Chondrocyte (in vitro differentiated cells): ENCODE results near the gene SIT1. TPM values are rescaled to one million over a fixed set of nuclear protein-coding genes. Genes with fewer than 3 reads are reported as not detected.
"Not testable (repeated sequence)": the region's sequence is repeated elsewhere in the genome, so short reads cannot be mapped to it uniquely, and the experiment has no call there.

Experiments used
- DNase-seq: peaks from one replicate; pipeline ENCODE4 v3.0.0; 2021; ENCODE audit warnings: mixed read lengths, low spot score
- H3K27ac Mint-ChIP-seq: one replicate; pipeline ENCODE4 v1.8.0; 2021; ENCODE audit warnings: mild to moderate bottlenecking, moderate library complexity, mixed read lengths; ENCODE audit not compliant: unreplicated experiment
- H3K27me3 Mint-ChIP-seq: 2 replicates; pipeline ENCODE4 v1.8.0; 2021; ENCODE audit warnings: low read depth, mixed read lengths
- H3K36me3 Mint-ChIP-seq: 2 replicates; pipeline ENCODE4 v1.8.0; 2021; ENCODE audit warnings: low read depth, mixed read lengths
- H3K4me1 Mint-ChIP-seq: 2 replicates; pipeline ENCODE4 v1.8.0; 2021; ENCODE audit warnings: low read depth, mild to moderate bottlenecking, mixed read lengths
- H3K4me3 Mint-ChIP-seq: one replicate; pipeline ENCODE4 v1.8.0; 2021; ENCODE audit warnings: mild to moderate bottlenecking, moderate library complexity, mixed read lengths; ENCODE audit not compliant: unreplicated experiment
- H3K9me3 Mint-ChIP-seq: 2 replicates; pipeline ENCODE4 v1.8.0; 2021; ENCODE audit warnings: low read depth, mixed read lengths
- total RNA-seq: library from RNA; stranded (reverse); gene quantifications from 3 replicates; pipeline ENCODE4 v1.2.1, GENCODE V29; 2021
- TF ChIP-seq, protein P1 (sequence below): fragments of 200-600 bp; sonication (generic); IDR thresholded peaks from 2 replicates; pipeline ENCODE4 v1.5.0; 2021; ENCODE audit warnings: antibody characterized with exemption, mild to moderate bottlenecking, moderate library complexity

Gene SIT1
- total RNA-seq, 1 donor from 2014 or later: not detected

DNA sequence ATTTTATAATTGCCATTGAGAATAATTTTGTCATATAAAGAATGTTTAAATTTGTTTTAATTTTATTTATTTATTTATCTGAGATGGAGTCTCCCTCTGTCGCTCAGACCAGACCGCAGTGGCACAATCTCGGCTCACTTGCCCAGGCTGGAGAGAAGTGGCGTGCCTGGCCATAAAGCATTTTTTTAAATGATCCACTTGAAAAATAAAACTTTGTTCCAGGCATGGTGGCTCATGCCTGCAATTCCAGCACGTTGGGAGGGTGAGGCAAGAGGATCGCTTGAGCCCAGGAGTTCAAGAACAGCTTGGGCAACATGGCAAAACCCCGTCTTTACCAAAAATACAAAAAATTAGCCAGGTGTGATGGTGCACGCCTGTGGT lies 2.1 kb upstream of the SIT1 start:
- Mint-ChIP-seq H3K36me3 (no peaks in the 10 kb centered on the region), H3K9me3 (no peaks in the 10 kb centered on the region), H3K4me1 (peaks cover 20% of the 10 kb centered on the region), H3K4me3 (no peak overlapping the region), H3K27me3 (no peaks in the 10 kb centered on the region), H3K27ac (no peak overlapping the region)
- TF ChIP-seq, protein P1, sequence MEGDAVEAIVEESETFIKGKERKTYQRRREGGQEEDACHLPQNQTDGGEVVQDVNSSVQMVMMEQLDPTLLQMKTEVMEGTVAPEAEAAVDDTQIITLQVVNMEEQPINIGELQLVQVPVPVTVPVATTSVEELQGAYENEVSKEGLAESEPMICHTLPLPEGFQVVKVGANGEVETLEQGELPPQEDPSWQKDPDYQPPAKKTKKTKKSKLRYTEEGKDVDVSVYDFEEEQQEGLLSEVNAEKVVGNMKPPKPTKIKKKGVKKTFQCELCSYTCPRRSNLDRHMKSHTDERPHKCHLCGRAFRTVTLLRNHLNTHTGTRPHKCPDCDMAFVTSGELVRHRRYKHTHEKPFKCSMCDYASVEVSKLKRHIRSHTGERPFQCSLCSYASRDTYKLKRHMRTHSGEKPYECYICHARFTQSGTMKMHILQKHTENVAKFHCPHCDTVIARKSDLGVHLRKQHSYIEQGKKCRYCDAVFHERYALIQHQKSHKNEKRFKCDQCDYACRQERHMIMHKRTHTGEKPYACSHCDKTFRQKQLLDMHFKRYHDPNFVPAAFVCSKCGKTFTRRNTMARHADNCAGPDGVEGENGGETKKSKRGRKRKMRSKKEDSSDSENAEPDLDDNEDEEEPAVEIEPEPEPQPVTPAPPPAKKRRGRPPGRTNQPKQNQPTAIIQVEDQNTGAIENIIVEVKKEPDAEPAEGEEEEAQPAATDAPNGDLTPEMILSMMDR: no peak
- peak; percentile 4 for DNase-seq

DNA sequence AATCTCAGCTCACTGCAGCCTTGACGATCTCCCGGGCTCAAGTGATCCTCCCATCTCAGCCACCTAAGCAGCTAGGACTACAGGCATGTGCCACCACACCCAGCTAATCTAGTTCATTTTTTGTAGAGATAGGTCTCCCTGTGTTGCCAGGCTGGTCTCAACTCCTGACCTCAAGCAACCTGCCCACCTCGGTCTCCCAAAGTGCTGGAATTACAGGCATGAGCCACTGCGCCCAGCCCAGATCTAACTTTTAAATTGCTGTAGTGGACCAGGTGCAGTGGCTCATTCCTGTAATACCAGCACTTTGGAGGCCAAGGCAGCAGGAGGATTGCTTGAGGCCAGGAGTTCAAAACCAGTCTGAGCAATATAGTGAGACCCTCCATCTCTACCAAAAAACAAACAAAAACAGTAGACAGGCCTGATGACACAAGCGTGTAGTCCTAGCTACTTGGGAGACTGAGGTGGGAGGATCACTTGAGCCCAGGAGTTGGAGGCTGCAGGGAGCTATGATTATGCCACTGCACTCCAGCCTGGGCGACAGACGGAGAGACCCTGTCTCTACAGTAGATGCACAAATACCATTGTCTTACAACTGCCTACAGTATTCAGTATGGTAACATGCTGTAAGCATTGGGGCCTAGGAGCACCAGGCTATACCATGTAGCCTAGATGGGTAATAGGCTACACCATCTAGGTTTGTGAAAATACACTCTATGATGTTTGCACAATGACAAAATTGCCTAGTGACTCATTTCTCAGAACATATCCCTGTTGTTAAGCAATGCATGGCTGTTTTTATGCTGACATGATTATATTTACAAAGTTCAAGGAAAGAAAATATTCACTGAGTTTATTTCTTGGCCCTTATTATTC lies 1.5 kb upstream of the SIT1 start:
- no peaks in the 10 kb centered on the region for H3K27me3 Mint-ChIP-seq
- TF ChIP-seq, protein P1: no peak
- no peak overlapping the region for H3K4me3 Mint-ChIP-seq
- no peaks in the 10 kb centered on the region for H3K9me3 Mint-ChIP-seq
- H3K4me1 Mint-ChIP-seq: peaks cover 19% of the 10 kb centered on the region
- DNase-seq: peak; percentile 9
- H3K36me3 Mint-ChIP-seq: no peaks in the 10 kb centered on the region
- H3K27ac Mint-ChIP-seq: no peak overlapping the region

DNA sequence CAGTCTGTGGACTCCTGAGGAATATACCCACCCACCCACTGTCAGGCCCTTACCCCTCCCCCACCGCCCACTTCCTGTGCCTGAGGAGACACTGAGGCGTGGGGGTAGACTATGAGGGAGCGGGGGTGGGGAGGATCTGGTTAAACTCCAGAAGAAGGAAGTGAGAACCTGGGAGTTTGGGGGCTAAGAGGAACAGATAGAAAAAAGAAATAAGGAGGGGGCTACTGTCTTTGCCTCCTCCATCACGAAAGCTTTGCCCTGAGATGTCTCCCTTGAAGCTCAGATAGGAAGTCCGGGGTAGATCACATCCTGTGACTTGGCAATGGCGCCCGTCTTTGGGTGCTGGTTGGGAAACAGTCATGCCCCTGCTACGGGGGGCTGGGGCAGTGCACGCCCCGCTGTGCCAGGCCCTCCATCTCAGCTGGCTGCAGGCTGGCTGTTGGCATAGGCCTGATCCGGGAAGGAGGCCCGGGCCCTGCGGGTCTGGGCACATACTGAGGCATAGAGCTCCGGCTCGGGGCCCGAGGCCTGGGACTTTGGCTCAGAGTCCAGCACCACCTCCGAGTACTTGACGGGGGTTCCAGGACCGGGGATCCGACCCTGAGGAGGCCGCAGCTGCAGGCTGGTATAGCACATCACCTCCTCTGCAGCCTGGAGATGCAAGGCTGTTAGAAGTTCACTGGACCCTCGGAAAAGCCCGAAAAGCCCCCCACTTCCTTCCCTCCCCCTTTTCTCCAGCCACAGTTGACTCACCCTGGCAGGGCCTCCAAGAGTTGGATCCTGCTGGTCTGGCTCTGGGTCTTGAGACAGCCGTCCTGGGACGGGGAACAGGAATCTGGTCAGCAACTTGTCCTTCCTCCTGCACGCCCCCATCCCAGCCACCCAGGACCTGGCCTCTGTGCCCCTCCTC lies 1.0 kb downstream of the SIT1 start:
- TF ChIP-seq, protein P1: no peak
- no peaks in the 10 kb centered on the region for H3K27me3 Mint-ChIP-seq
- H3K4me3 Mint-ChIP-seq: no peak overlapping the region
- H3K4me1 Mint-ChIP-seq: peaks cover 22% of the 10 kb centered on the region
- no peak overlapping the region for H3K27ac Mint-ChIP-seq
- no peak for DNase-seq
- H3K9me3 Mint-ChIP-seq: no peaks in the 10 kb centered on the region
- no peaks in the 10 kb centered on the region for H3K36me3 Mint-ChIP-seq

- peaks cover 22% of the 10 kb centered on the region for H3K4me1 Mint-ChIP-seq
- H3K27me3 Mint-ChIP-seq: no peaks in the 10 kb centered on the region
- TF ChIP-seq, protein P1: peak; percentile 89
- peak overlapping the region; percentile 87 for H3K27ac Mint-ChIP-seq
- H3K9me3 Mint-ChIP-seq: no peaks in the 10 kb centered on the region
- H3K4me3 Mint-ChIP-seq: peak overlapping the region; percentile 85
- H3K36me3 Mint-ChIP-seq: no peaks in the 10 kb centered on the region
- DNase-seq: peak; percentile 96
Observed at GRCh38 chr9:35646533-35647265, 4.0 kb downstream of the SIT1 start.

DNA sequence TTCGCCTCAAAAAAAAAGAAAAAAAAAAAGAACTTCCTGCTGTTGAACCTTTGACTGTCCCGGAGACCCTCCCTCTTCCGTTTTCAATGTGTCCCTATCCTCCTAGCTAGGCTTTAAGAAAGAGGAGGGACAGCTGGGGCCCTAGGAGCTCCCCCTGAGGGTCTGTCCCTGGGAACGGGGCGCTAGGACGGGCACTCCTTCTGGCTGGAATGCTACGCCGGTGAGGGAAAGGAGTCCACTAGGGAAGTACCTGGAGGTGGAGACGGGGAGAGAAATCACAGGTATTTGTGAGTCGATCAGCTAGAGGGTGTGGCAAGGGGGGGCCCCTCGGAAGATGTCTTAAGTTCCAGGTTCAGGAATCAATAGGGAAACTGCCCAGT lies 4.6 kb downstream of the SIT1 start:
- Mint-ChIP-seq H3K27me3 (no peaks in the 10 kb centered on the region), H3K4me3 (peak overlapping the region; percentile 85), H3K27ac (peak overlapping the region; percentile 87), H3K9me3 (no peaks in the 10 kb centered on the region), H3K4me1 (peaks cover 22% of the 10 kb centered on the region), H3K36me3 (no peaks in the 10 kb centered on the region)
- no peak for DNase-seq
- TF ChIP-seq, protein P1: no peak

GRCh38 chr9:35645736-35646135 lies 5.0 kb downstream of the SIT1 start:
- not testable (repeated sequence) for H3K36me3 Mint-ChIP-seq, H3K27me3 Mint-ChIP-seq, H3K27ac Mint-ChIP-seq, DNase-seq, H3K9me3 Mint-ChIP-seq
- peak overlapping the region; percentile 85 for H3K4me3 Mint-ChIP-seq
- H3K4me1 Mint-ChIP-seq: peaks cover 22% of the 10 kb centered on the region
